GM12864 (cell line): ENCODE measurements around the gene SLC22A23.
"Not testable (repeated sequence)": the region's sequence is repeated elsewhere in the genome, so short reads cannot be mapped to it uniquely, and the experiment has no call there.

Experiments used
- DNase-seq: peaks from one replicate; pipeline ENCODE4 v3.0.0-alpha.2; 2011; ENCODE audit warnings: low read depth
- H3K4me3 ChIP-seq: 2 replicates; pipeline ENCODE4 v1.5.1; 2011; ENCODE audit warnings: mild to moderate bottlenecking, low read depth, low read length, control low read depth
- TF ChIP-seq, protein P1 (sequence below): IDR thresholded peaks from 2 replicates; pipeline ENCODE4 v1.5.1; 2011; ENCODE audit warnings: low read depth, mild to moderate bottlenecking, moderate library complexity, low read length, control low read depth, inconsistent platforms; ENCODE audit errors: missing control alignments

Gene SLC22A23

GRCh38 chr6:3244003-3244831, 212.6 kb downstream of the SLC22A23 start:
- TF ChIP-seq, protein P1, sequence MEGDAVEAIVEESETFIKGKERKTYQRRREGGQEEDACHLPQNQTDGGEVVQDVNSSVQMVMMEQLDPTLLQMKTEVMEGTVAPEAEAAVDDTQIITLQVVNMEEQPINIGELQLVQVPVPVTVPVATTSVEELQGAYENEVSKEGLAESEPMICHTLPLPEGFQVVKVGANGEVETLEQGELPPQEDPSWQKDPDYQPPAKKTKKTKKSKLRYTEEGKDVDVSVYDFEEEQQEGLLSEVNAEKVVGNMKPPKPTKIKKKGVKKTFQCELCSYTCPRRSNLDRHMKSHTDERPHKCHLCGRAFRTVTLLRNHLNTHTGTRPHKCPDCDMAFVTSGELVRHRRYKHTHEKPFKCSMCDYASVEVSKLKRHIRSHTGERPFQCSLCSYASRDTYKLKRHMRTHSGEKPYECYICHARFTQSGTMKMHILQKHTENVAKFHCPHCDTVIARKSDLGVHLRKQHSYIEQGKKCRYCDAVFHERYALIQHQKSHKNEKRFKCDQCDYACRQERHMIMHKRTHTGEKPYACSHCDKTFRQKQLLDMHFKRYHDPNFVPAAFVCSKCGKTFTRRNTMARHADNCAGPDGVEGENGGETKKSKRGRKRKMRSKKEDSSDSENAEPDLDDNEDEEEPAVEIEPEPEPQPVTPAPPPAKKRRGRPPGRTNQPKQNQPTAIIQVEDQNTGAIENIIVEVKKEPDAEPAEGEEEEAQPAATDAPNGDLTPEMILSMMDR = no peak
- DNase-seq = no peak

GRCh38 chr6:3242768-3243167, 214.1 kb downstream of the SLC22A23 start:
- TF ChIP-seq, protein P1 = no peak
- H3K4me3 ChIP-seq = no peak overlapping the region
- no peak for DNase-seq

More at GRCh38 chr6:3244003-3244831, 212.6 kb downstream of the SLC22A23 start:
- no peak overlapping the region for H3K4me3 ChIP-seq

GRCh38 chr6:3241745-3242144, 215.1 kb downstream of the SLC22A23 start:
- H3K4me3 ChIP-seq = not testable (repeated sequence)

DNA sequence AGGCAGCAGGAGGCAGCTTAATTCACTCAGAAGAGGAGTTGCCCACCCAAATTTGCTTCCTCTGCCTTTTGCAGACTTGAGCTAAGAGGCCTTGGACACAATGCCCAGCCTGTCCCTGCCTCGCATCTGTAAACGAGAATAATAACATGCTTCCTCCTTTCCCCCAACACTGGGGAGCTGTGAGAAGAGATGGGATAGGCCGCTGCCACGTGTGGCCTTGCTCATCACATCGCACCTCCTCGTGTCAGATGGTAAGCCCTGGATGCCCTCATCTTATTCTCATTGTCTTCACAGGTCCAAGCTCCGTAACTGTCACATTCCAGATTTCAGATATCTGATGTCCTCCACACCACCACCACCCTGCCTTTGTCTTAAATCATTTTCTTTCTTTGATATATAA, 216.3 kb downstream of the SLC22A23 start:
- TF ChIP-seq, protein P1 = no peak
- DNase-seq = no peak
- no peak overlapping the region for H3K4me3 ChIP-seq

More at GRCh38 chr6:3241745-3242144, 215.1 kb downstream of the SLC22A23 start:
- DNase-seq = not testable (repeated sequence)

- TF ChIP-seq, protein P1 = peak; percentile 22
- no peak for DNase-seq
- no peak overlapping the region for H3K4me3 ChIP-seq
Observed at GRCh38 chr6:3239110-3239830, 217.6 kb downstream of the SLC22A23 start.

GRCh38 chr6:3237761-3238662, 218.8 kb downstream of the SLC22A23 start:
- H3K4me3 ChIP-seq = no peak overlapping the region

More at GRCh38 chr6:3237761-3238662, 218.8 kb downstream of the SLC22A23 start:
- TF ChIP-seq, protein P1 = no peak
- no peak for DNase-seq
